Measurements from ENCODE around the gene MTF2.

DNA sequence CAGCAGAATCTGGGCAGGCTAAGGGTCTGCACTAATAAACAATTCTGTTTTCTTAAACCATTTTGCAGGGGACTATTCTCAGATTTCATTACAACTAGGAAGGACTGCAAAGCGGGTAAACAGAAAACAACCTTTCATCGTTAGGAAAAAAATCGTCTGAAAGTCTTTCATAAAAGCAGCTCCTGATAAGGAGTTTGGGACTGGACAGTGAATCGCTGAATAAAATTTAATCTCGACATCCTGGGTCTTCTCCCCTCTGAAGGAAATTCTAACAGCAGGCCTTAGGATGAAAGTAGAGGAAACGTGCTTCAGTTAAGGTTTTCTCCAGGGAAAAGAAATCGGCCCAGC lies 471 bp upstream of the MTF2 start:
- TF ChIP-seq, protein P1, sequence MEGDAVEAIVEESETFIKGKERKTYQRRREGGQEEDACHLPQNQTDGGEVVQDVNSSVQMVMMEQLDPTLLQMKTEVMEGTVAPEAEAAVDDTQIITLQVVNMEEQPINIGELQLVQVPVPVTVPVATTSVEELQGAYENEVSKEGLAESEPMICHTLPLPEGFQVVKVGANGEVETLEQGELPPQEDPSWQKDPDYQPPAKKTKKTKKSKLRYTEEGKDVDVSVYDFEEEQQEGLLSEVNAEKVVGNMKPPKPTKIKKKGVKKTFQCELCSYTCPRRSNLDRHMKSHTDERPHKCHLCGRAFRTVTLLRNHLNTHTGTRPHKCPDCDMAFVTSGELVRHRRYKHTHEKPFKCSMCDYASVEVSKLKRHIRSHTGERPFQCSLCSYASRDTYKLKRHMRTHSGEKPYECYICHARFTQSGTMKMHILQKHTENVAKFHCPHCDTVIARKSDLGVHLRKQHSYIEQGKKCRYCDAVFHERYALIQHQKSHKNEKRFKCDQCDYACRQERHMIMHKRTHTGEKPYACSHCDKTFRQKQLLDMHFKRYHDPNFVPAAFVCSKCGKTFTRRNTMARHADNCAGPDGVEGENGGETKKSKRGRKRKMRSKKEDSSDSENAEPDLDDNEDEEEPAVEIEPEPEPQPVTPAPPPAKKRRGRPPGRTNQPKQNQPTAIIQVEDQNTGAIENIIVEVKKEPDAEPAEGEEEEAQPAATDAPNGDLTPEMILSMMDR (IDR thresholded peaks at IDR 0.05 in 8 of 11, conservative IDR thresholded peaks at IDR 0.05 in 3 of 11): no peak
- no peak for TF ChIP-seq POLR2A (IDR thresholded peaks at IDR 0.05)
